OCI-M1 (cell line): ENCODE measurements around the gene MED15.

Source experiments
- DNase-seq: peaks from one replicate; lab custom pipeline; 2025; lab: John Stamatoyannopoulos, UW

Gene MED15

GRCh38 chr22:20571531-20572007 lies 64.2 kb downstream of the MED15 start:
- DNase-seq, result peak; percentile 67

GRCh38 chr22:20572132-20572802 lies 64.9 kb downstream of the MED15 start:
- no peak for DNase-seq

GRCh38 chr22:20573176-20573832 lies 65.9 kb downstream of the MED15 start:
- no peak for DNase-seq

GRCh38 chr22:20573833-20574615 lies 66.6 kb downstream of the MED15 start:
- DNase-seq, result no peak

- DNase-seq, result no peak
These were observed 67.5 kb downstream of the MED15 start for GRCh38 chr22:20574920-20575353.

- no peak for DNase-seq
These were observed 68.5 kb downstream of the MED15 start for GRCh38 chr22:20575724-20576444.

- DNase-seq, result no peak
These were observed 69.0 kb downstream of the MED15 start for GRCh38 chr22:20576445-20576816.

- DNase-seq, result no peak
These were observed 69.6 kb downstream of the MED15 start for GRCh38 chr22:20577045-20577444.

- no peak for DNase-seq
These were observed 70.2 kb downstream of the MED15 start for GRCh38 chr22:20577549-20577975.

- no peak for DNase-seq
These were observed 70.8 kb downstream of the MED15 start for GRCh38 chr22:20578192-20578591.

GRCh38 chr22:20578707-20579106 lies 71.3 kb downstream of the MED15 start:
- DNase-seq, result no peak

- no peak for DNase-seq
These were observed 72.1 kb downstream of the MED15 start for GRCh38 chr22:20579273-20580120.

GRCh38 chr22:20580179-20580578 lies 72.8 kb downstream of the MED15 start:
- no peak for DNase-seq

- no peak for DNase-seq
These were observed 73.4 kb downstream of the MED15 start for GRCh38 chr22:20580611-20581502.

- DNase-seq, result no peak
These were observed 74.2 kb downstream of the MED15 start for GRCh38 chr22:20581503-20582170.

- no peak for DNase-seq
These were observed 74.7 kb downstream of the MED15 start for GRCh38 chr22:20582171-20582511.

- DNase-seq, result no peak
These were observed 75.3 kb downstream of the MED15 start for GRCh38 chr22:20582520-20583361.

- peak; percentile 34 for DNase-seq
These were observed 76.1 kb downstream of the MED15 start for GRCh38 chr22:20583471-20583922.
